ENCODE results near the gene PPP1R13L.

The PPP1R13L gene

GRCh38 chr19:45405435-45406225 lies 761 bp upstream of the PPP1R13L start:
- DNase-seq = peak; percentile 85

- DNase-seq = peak; percentile 84
Observed at GRCh38 chr19:45403781-45404556, 900 bp downstream of the PPP1R13L start.

- DNase-seq = no peak
Observed at GRCh38 chr19:45403272-45403671, 1.6 kb downstream of the PPP1R13L start.

- DNase-seq = no peak
Observed at GRCh38 chr19:45402298-45403061, 2.4 kb downstream of the PPP1R13L start.

GRCh38 chr19:45401815-45402214 lies 3.1 kb downstream of the PPP1R13L start:
- no peak for DNase-seq

GRCh38 chr19:45400192-45400591 lies 4.7 kb downstream of the PPP1R13L start:
- no peak for DNase-seq

GRCh38 chr19:45395821-45396617 lies 8.8 kb downstream of the PPP1R13L start:
- no peak for DNase-seq

- DNase-seq = no peak
Observed at GRCh38 chr19:45391871-45392665, 12.8 kb downstream of the PPP1R13L start.

- DNase-seq = peak; percentile 23
Observed at GRCh38 chr19:45391346-45391745, 13.5 kb downstream of the PPP1R13L start.

- DNase-seq = peak; percentile 53
Observed at GRCh38 chr19:45385392-45386221, 19.3 kb downstream of the PPP1R13L start.

- DNase-seq = no peak
Observed at GRCh38 chr19:45382426-45382825, 22.4 kb downstream of the PPP1R13L start.

GRCh38 chr19:45380107-45380506 lies 24.8 kb downstream of the PPP1R13L start:
- DNase-seq = no peak

- no peak for DNase-seq
Observed at GRCh38 chr19:45376045-45376724, 28.7 kb downstream of the PPP1R13L start.

- DNase-seq = peak; percentile 98
Observed at GRCh38 chr19:45370410-45371204, 34.3 kb downstream of the PPP1R13L start, which contains the start of gene ERCC2. ERCC2 (minus strand) TSS chr19:45370573; CDS start chr19:45370540, 33 bp downstream.

GRCh38 chr19:45368737-45369340 lies 36.0 kb downstream of the PPP1R13L start:
- no peak for DNase-seq

- no peak for DNase-seq
Observed at GRCh38 chr19:45368127-45368526, 36.7 kb downstream of the PPP1R13L start.

GRCh38 chr19:45364696-45365095 lies 40.2 kb downstream of the PPP1R13L start:
- no peak for DNase-seq

- no peak for DNase-seq
Observed at GRCh38 chr19:45363861-45364459, 40.9 kb downstream of the PPP1R13L start.
